Measurements from ENCODE around the gene SLC25A36. TPM values are rescaled to one million over a fixed set of nuclear protein-coding genes. Genes with fewer than 3 reads are reported as not detected.

The SLC25A36 gene
- total and polyA plus RNA-seq, 2 donors (not counting 1 experiment from before 2014, with no cell fraction given) = 29.3 to 76.0 TPM

DNA sequence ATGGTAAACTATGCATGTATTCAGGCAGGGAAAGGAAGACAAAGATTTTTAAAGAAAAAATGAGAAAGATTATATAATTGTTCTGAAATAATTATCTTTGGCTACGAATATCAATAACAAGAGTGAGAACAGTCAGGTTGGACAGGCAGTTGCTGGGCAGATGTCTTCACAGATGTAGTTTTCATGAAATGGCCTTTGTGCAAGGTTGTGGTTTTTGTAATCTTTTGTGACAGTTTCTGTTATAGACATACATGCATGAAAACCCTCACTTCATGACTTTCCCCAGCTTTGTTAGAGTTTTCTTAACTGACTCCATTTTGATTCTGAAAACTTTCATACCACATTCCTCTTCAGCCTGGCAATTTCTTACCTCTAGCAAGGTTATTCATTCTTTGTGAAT, 34.9 kb upstream of the SLC25A36 start:
- H3K4me3 Mint-ChIP-seq = no peak overlapping the region
- Histone ChIP-seq H3K27ac (ENCODE audit: low read length in 2 of 2) (no peak overlapping the region), H3K4me1 (ENCODE audit: control insufficient read depth in 2 of 2, insufficient read depth in 2 of 2, low read length in 2 of 2) (no peaks in the 10 kb centered on the region), H4K20me1 (ENCODE audit: control insufficient read depth, insufficient read depth, low read length, poor library complexity, severe bottlenecking) (no peaks in the 10 kb centered on the region), H3K36me3 (replicated peaks in 1 of 2; ENCODE audit: control extremely low read depth in 1 of 2, control insufficient read depth in 1 of 2, extremely low read depth in 1 of 2, insufficient read depth in 2 of 2, low read length in 1 of 2) (no peaks in the 10 kb centered on the region), H2AFZ (ENCODE audit: insufficient read depth, low read depth, low read length, poor library complexity, severe bottlenecking) (no peak overlapping the region), H3K4me3 (ENCODE audit: control extremely low read depth in 1 of 5, extremely low read depth in 1 of 5, insufficient read depth in 1 of 5, low read depth in 2 of 5, low read length in 4 of 5) (no peak overlapping the region), H3K9ac (ENCODE audit: low read length) (no peak overlapping the region), H3K27me3 (replicated peaks in 1 of 4; ENCODE audit: control extremely low read depth in 1 of 4, control insufficient read depth in 3 of 4, insufficient read depth in 4 of 4, low read length in 3 of 4) (no peaks in the 10 kb centered on the region), H3K4me2 (replicated peaks; ENCODE audit: low read depth, low read length, poor library complexity, severe bottlenecking) (no peak overlapping the region), H3K9me3 (ENCODE audit: control extremely low read depth in 1 of 3, control insufficient read depth in 2 of 3, insufficient read depth in 1 of 3, low read length in 2 of 3) (no peaks in the 10 kb centered on the region), H3K79me2 (ENCODE audit: control insufficient read depth, insufficient read depth, low read length) (no peaks in the 10 kb centered on the region)
- ChIA-PET CTCF (interaction anchor here (1.2 kb wide), 1 partner anchor 12 kb away, joined by 4 read pairs; no protein-coding TSS in a partner anchor), POLR2A (no interaction called here)
- no peaks in the 10 kb centered on the region for H3K9me3 Mint-ChIP-seq (ENCODE audit: insufficient read depth)
- ATAC-seq (ENCODE audit: low read depth) = no peak
- 60% methylated on average over 1 of the region's 1 CpG for WGBS (ENCODE audit: insufficient coverage)
- no peak overlapping the region for H3K27ac Mint-ChIP-seq
- no peak for DNase-seq
- TF ChIP-seq, protein P1, sequence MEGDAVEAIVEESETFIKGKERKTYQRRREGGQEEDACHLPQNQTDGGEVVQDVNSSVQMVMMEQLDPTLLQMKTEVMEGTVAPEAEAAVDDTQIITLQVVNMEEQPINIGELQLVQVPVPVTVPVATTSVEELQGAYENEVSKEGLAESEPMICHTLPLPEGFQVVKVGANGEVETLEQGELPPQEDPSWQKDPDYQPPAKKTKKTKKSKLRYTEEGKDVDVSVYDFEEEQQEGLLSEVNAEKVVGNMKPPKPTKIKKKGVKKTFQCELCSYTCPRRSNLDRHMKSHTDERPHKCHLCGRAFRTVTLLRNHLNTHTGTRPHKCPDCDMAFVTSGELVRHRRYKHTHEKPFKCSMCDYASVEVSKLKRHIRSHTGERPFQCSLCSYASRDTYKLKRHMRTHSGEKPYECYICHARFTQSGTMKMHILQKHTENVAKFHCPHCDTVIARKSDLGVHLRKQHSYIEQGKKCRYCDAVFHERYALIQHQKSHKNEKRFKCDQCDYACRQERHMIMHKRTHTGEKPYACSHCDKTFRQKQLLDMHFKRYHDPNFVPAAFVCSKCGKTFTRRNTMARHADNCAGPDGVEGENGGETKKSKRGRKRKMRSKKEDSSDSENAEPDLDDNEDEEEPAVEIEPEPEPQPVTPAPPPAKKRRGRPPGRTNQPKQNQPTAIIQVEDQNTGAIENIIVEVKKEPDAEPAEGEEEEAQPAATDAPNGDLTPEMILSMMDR (IDR thresholded peaks at IDR 0.05) = no peak
- TF ChIP-seq EZH2 (IDR thresholded peaks at IDR 0.05; ENCODE audit: borderline replicate concordance, insufficient read depth, low read depth, low read length, poor library complexity, severe bottlenecking) = no peak
- no peaks in the 10 kb centered on the region for H3K4me1 Mint-ChIP-seq
- H3K27me3 Mint-ChIP-seq = no peaks in the 10 kb centered on the region
- intact Hi-C loops (cut with micrococcal nuclease) = no loop called here

DNA sequence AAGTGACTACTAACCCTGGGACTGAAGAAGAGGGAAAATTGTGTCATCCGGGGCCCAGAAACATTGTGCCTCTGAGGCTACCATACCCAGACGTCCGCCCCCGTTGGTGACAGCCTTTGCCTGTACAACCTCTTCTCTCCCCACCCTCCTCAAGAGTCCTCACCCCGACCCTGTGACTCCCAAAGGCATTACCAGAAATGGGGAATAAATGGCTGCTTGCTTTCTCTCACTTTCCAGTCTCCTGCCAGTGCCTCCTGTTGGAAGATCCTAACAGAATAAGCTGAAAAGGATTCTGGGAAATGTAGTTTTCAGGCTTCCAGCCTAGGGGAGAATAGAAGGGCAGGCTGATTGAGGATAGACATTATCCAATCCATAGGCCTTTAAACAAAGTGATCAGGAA, 30.8 kb upstream of the SLC25A36 start:
- intact Hi-C loops (cut with micrococcal nuclease) = no loop called here
- ATAC-seq (ENCODE audit: low read depth) (no peak), DNase-seq (no peak)
- POLR2A ChIA-PET = no interaction called here
- Histone ChIP-seq H4K20me1 (ENCODE audit: control insufficient read depth, insufficient read depth, low read length, poor library complexity, severe bottlenecking) (no peaks in the 10 kb centered on the region), H3K4me3 (ENCODE audit: control extremely low read depth in 1 of 5, extremely low read depth in 1 of 5, insufficient read depth in 1 of 5, low read depth in 2 of 5, low read length in 4 of 5) (no peak overlapping the region), H3K4me1 (ENCODE audit: control insufficient read depth in 2 of 2, insufficient read depth in 2 of 2, low read length in 2 of 2) (no peaks in the 10 kb centered on the region), H3K9ac (ENCODE audit: low read length) (no peak overlapping the region), H3K9me3 (ENCODE audit: control extremely low read depth in 1 of 3, control insufficient read depth in 2 of 3, insufficient read depth in 1 of 3, low read length in 2 of 3) (no peaks in the 10 kb centered on the region), H2AFZ (ENCODE audit: insufficient read depth, low read depth, low read length, poor library complexity, severe bottlenecking) (no peak overlapping the region), H3K36me3 (replicated peaks in 1 of 2; ENCODE audit: control extremely low read depth in 1 of 2, control insufficient read depth in 1 of 2, extremely low read depth in 1 of 2, insufficient read depth in 2 of 2, low read length in 1 of 2) (no peaks in the 10 kb centered on the region), H3K4me2 (replicated peaks; ENCODE audit: low read depth, low read length, poor library complexity, severe bottlenecking) (no peak overlapping the region), H3K27me3 (replicated peaks in 1 of 4; ENCODE audit: control extremely low read depth in 1 of 4, control insufficient read depth in 3 of 4, insufficient read depth in 4 of 4, low read length in 3 of 4) (no peaks in the 10 kb centered on the region), H3K27ac (ENCODE audit: low read length in 2 of 2) (no peak overlapping the region), H3K79me2 (ENCODE audit: control insufficient read depth, insufficient read depth, low read length) (no peaks in the 10 kb centered on the region)
- no peak overlapping the region for H3K27ac Mint-ChIP-seq
- H3K9me3 Mint-ChIP-seq (ENCODE audit: insufficient read depth) = no peaks in the 10 kb centered on the region
- CTCF ChIA-PET = no interaction called here
- TF ChIP-seq, protein P1 (IDR thresholded peaks at IDR 0.05) = no peak
- no peak for TF ChIP-seq EZH2 (IDR thresholded peaks at IDR 0.05; ENCODE audit: borderline replicate concordance, insufficient read depth, low read depth, low read length, poor library complexity, severe bottlenecking)
- H3K4me1 Mint-ChIP-seq = no peaks in the 10 kb centered on the region
- H3K4me3 Mint-ChIP-seq = peak overlapping the region; percentile 62
- WGBS (ENCODE audit: insufficient coverage) = 24% methylated on average over 2 of the region's 5 CpGs
- H3K27me3 Mint-ChIP-seq = peaks cover 16% of the 10 kb centered on the region

All from B cell (primary cell).